Liver (tissue), 9 donors: Measurements from ENCODE around the gene RABL3. TPM values are rescaled to one million over a fixed set of nuclear protein-coding genes. Genes with fewer than 3 reads are reported as not detected.

Source experiments
- DNase-seq: peaks from one replicate; pipeline ENCODE4 v3.0.0-alpha.2; 2017; ENCODE audit warnings: low spot score
- H3K27ac ChIP-seq, 2 donors: one replicate each; pipeline ENCODE4 v1.7.0; 2013; ENCODE audit warnings: inconsistent platforms in 2 of 2, low read length in 2 of 2, control low read depth in 1 of 2, low read depth in 1 of 2, mild to moderate bottlenecking in 1 of 2
- H3K27me3 ChIP-seq, 4 donors: one replicate each; pipeline versions ENCODE4 v1.6.1 to v1.7.0; 2013; ENCODE audit warnings: low read length in 3 of 4, inconsistent platforms in 1 of 4, mild to moderate bottlenecking in 1 of 4, moderate library complexity in 1 of 4; ENCODE audit not compliant: control insufficient read depth in 4 of 4, insufficient read depth in 4 of 4
- H3K36me3 ChIP-seq, 4 donors: one replicate each; pipeline versions ENCODE4 v1.6.1 to v1.7.0; 2013; ENCODE audit warnings: low read length in 3 of 4, mild to moderate bottlenecking in 3 of 4, low read depth in 1 of 4, moderate library complexity in 1 of 4; ENCODE audit not compliant: control insufficient read depth in 4 of 4, insufficient read depth in 3 of 4
- H3K4me1 ChIP-seq, 4 donors: one replicate each; pipeline versions ENCODE4 v1.6.1 to v1.7.0; 2013; ENCODE audit warnings: low read length in 3 of 4, mild to moderate bottlenecking in 3 of 4, moderate library complexity in 1 of 4; ENCODE audit not compliant: control insufficient read depth in 4 of 4, insufficient read depth in 4 of 4
- H3K4me3 ChIP-seq, 3 donors: one replicate each; pipeline versions ENCODE4 v1.6.1 to v1.7.0; 2013; ENCODE audit warnings: low read length in 3 of 3, control low read depth in 1 of 3, low read depth in 1 of 3, mild to moderate bottlenecking in 1 of 3
- H3K9ac ChIP-seq, 2 donors: one replicate each; pipeline ENCODE4 v1.7.0; 2013; ENCODE audit warnings: low read length in 2 of 2, mild to moderate bottlenecking in 2 of 2, moderate library complexity in 2 of 2, control low read depth in 1 of 2, low read depth in 1 of 2
- H3K9me3 ChIP-seq, 4 donors: one replicate each; pipeline versions ENCODE4 v1.6.1 to v1.7.0; 2013; ENCODE audit warnings: low read length in 3 of 4; ENCODE audit not compliant: control insufficient read depth in 4 of 4
- CTCF ChIP-seq: fragments of 150-350 bp; IDR thresholded peaks from 2 replicates; pipeline ENCODE4 v1.5.1; 2017; ENCODE audit warnings: improper control_type of control experiment, low read depth, low read length; ENCODE audit not compliant: missing input control
- EGR1 ChIP-seq, 2 donors: IDR thresholded peaks; 2 replicates each; pipeline ENCODE4 v1.6.1; 2016 to 2018; ENCODE audit warnings: antibody characterized with exemption in 2 of 2, low read depth in 2 of 2
- FOXA1 ChIP-seq: IDR thresholded peaks from 2 replicates; pipeline ENCODE4 v1.6.1; 2016; ENCODE audit warnings: antibody characterized with exemption
- FOXA2 ChIP-seq: IDR thresholded peaks from 2 replicates; pipeline ENCODE4 v1.6.1; 2016; ENCODE audit warnings: antibody characterized with exemption
- GABPA ChIP-seq, 2 donors: IDR thresholded peaks in 1 of 2; conservative IDR thresholded peaks in 1 of 2; 2 replicates each; pipeline ENCODE4 v1.6.1; 2016; ENCODE audit warnings: antibody characterized with exemption in 2 of 2, mild to moderate bottlenecking in 1 of 2, moderate library complexity in 1 of 2
- HNF4A ChIP-seq, 2 donors: conservative IDR thresholded peaks; 2 replicates each; pipeline ENCODE4 v1.6.1; 2016; ENCODE audit warnings: antibody characterized with exemption in 2 of 2, mild to moderate bottlenecking in 2 of 2
- HNF4G ChIP-seq: IDR thresholded peaks from 2 replicates; pipeline ENCODE4 v1.6.1; 2016; ENCODE audit warnings: antibody characterized with exemption
- JUND ChIP-seq, 2 donors: IDR thresholded peaks; 2 replicates each; pipeline ENCODE4 v1.6.1; 2016; ENCODE audit warnings: antibody characterized with exemption in 2 of 2
- MAX ChIP-seq: IDR thresholded peaks from 2 replicates; pipeline ENCODE4 v1.6.1; 2016; ENCODE audit warnings: antibody characterized with exemption
- NR2F2 ChIP-seq: IDR thresholded peaks from 2 replicates; pipeline ENCODE4 v1.6.1; 2016; ENCODE audit warnings: antibody characterized with exemption
- RAD21 ChIP-seq, 2 donors: IDR thresholded peaks; 2 replicates each; pipeline ENCODE4 v1.6.1; 2016; ENCODE audit warnings: antibody characterized with exemption in 2 of 2, mild to moderate bottlenecking in 2 of 2
- REST ChIP-seq: IDR thresholded peaks from 2 replicates; pipeline ENCODE4 v1.6.1; 2016; ENCODE audit warnings: antibody characterized with exemption, mild to moderate bottlenecking
- RXRA ChIP-seq, 2 donors: IDR thresholded peaks; 2 replicates each; pipeline ENCODE4 v1.6.1; 2017 to 2018; ENCODE audit warnings: antibody characterized with exemption in 2 of 2, mild to moderate bottlenecking in 1 of 2
- SP1 ChIP-seq: IDR thresholded peaks from 2 replicates; pipeline ENCODE4 v1.6.1; 2018; ENCODE audit warnings: antibody characterized with exemption, mild to moderate bottlenecking
- TAF1 ChIP-seq: conservative IDR thresholded peaks from 2 replicates; pipeline ENCODE4 v1.6.1; 2016; ENCODE audit warnings: antibody characterized with exemption, mild to moderate bottlenecking
- YY1 ChIP-seq: IDR thresholded peaks from 2 replicates; pipeline ENCODE4 v1.6.1; 2016; ENCODE audit warnings: antibody characterized with exemption, mild to moderate bottlenecking
- ZBTB33 ChIP-seq: IDR thresholded peaks from 2 replicates; pipeline ENCODE4 v1.6.1; 2016; ENCODE audit warnings: antibody characterized with exemption
- WGBS: extraction: QIAGEN DNeasy Blood & Tissue Kit; methylation state at CpG from one replicate; pipeline ENCODE4 v1.1.7; 2013; 5-methylcytosine and 5-hydroxymethylcytosine counted together
- polyA plus RNA-seq, 2 donors: library from polyadenylated mRNA; stranded (reverse) in 1 of 2; unstranded in 1 of 2; fragments of 200-250 nt in 1 of 2; fragments of >200 nt in 1 of 2; fragmentation: Nextera tagmentation in 1 of 2; extraction: Ambion mirVana in 1 of 2; gene quantifications; one replicate each; pipeline versions ENCODE4 v1.2.1 to v1.2.3, GENCODE V29; 2013 to 2015
- total RNA-seq, 2 donors: library from RNA; depleted of rRNA; stranded (reverse); fragments of >200 nt; gene quantifications; one replicate each; pipeline ENCODE4 v1.2.3, GENCODE V29; 2014
- TF ChIP-seq, protein P1 (sequence below): IDR thresholded peaks from 2 replicates; pipeline ENCODE4 v1.6.1; 2016; ENCODE audit warnings: antibody characterized with exemption
- donor health status: healthy.
- donor health status: healthy.
- donor health status: healthy.
- donor health status: healthy.
- donor health status: healthy.

RABL3 gene
- total and polyA plus RNA-seq, 4 donors: 8.6 to 14.1 (median 13.1) TPM

DNA sequence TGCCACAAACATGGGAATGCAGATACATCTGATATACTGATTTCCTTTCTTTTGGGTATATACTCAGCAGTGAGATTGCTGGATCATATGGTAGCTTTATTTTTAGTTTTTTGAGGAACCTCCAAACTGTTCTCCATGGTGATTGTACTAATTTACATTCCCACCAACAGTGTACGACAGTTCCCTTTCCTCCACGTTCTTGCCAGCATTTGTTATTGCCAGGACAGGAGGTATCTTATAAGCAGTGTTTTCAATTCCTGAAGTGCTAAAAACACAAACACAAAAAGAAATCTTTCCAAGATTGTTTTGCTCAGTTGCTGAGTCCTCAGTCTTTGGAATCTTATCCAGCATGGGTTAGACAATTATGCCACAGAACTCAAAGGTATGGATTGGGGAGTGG is 13.7 kb upstream of the RABL3 start:
- Histone ChIP-seq H3K4me3 (no peak overlapping the region), H3K27me3 (no peaks in the 10 kb centered on the region), H3K9me3 (no peaks in the 10 kb centered on the region), H3K9ac (no peak overlapping the region), H3K36me3 (peaks cover 0 to 5% (median 3%) of the 10 kb centered on the region in 4 donors), H3K4me1 (no peaks in the 10 kb centered on the region), H3K27ac (no peak overlapping the region)
- WGBS: 86% methylated on average over 2 of the region's 2 CpGs
- no peak for DNase-seq
- TF ChIP-seq YY1 (no peak), JUND (IDR thresholded peaks at IDR 0.05) (no peak), ZBTB33 (no peak), REST (no peak), CTCF (no peak), HNF4G (no peak), FOXA1 (no peak), HNF4A (conservative IDR thresholded peaks at IDR 0.05) (no peak), EGR1 (IDR thresholded peaks at IDR 0.05; ENCODE audit: low read depth in 2 of 2) (no peak), FOXA2 (no peak), SP1 (no peak), RAD21 (IDR thresholded peaks at IDR 0.05) (no peak), GABPA (IDR thresholded peaks at IDR 0.05 in 1 of 2, conservative IDR thresholded peaks at IDR 0.05 in 1 of 2) (no peak), RXRA (IDR thresholded peaks at IDR 0.05) (no peak), MAX (no peak)
- TF ChIP-seq, protein P1, sequence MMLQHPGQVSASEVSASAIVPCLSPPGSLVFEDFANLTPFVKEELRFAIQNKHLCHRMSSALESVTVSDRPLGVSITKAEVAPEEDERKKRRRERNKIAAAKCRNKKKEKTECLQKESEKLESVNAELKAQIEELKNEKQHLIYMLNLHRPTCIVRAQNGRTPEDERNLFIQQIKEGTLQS: no peak

- no peaks in the 10 kb centered on the region for H3K9me3 ChIP-seq
- TF ChIP-seq TAF1: no peak
- TF ChIP-seq, protein P1: no peak
- no peak for TF ChIP-seq NR2F2
- no peak for TF ChIP-seq YY1
- no peak for TF ChIP-seq GABPA (IDR thresholded peaks at IDR 0.05 in 1 of 2, conservative IDR thresholded peaks at IDR 0.05 in 1 of 2)
- TF ChIP-seq CTCF: no peak
- TF ChIP-seq HNF4G: no peak
- DNase-seq: no peak
- no peak overlapping the region for H3K27ac ChIP-seq
- no peaks in the 10 kb centered on the region for H3K27me3 ChIP-seq
- H3K9ac ChIP-seq: no peak overlapping the region
- H3K36me3 ChIP-seq: peaks cover 0 to 6% (median 3%) of the 10 kb centered on the region in 4 donors
- H3K4me1 ChIP-seq: no peaks in the 10 kb centered on the region
- no peak overlapping the region for H3K4me3 ChIP-seq
These were observed 11.5 kb upstream of the RABL3 start for GRCh38 chr3:120753810-120754209.
